OCI-LY3 (cell line): ENCODE data around the gene CRB2.

Experiments
- CTCF ChIP-seq: fragments of 200-600, 300-600 bp; sonication (generic); IDR thresholded peaks from 2 replicates; pipeline ENCODE4 v1.5.1; 2014; ENCODE audit warnings: antibody characterized with exemption, low read length, low read depth
- EZH2phosphoT487 ChIP-seq: fragments of 200-600 bp; shearing (Covaris generic); IDR thresholded peaks from 2 replicates; pipeline ENCODE4 v1.6.1; 2018; ENCODE audit warnings: antibody characterized with exemption, mixed run types, low read depth

- TF ChIP-seq EZH2phosphoT487 = no peak
- TF ChIP-seq CTCF = no peak
These were observed 20.4 kb downstream of the CRB2 start for GRCh38 chr9:123376218-123377071.
